NCI-H2029 treated with DMSO at 0.1 percent for 48 hours (cell line): ENCODE data around the gene TFIP11.

Experiments used
- DNase-seq: peaks from one replicate; lab custom pipeline; 2025; lab: John Stamatoyannopoulos, UW

The TFIP11 gene

GRCh38 chr22:26503758-26504157 is 8.5 kb downstream of the TFIP11 start:
- DNase-seq = no peak

GRCh38 chr22:26502688-26503561 is 9.3 kb downstream of the TFIP11 start:
- DNase-seq = peak; percentile 30

GRCh38 chr22:26501996-26502395 is 10.3 kb downstream of the TFIP11 start:
- no peak for DNase-seq

GRCh38 chr22:26499188-26499703 is 13.0 kb downstream of the TFIP11 start:
- DNase-seq = no peak

- DNase-seq = no peak
Observed at GRCh38 chr22:26496456-26496855, 15.8 kb downstream of the TFIP11 start.

DNA sequence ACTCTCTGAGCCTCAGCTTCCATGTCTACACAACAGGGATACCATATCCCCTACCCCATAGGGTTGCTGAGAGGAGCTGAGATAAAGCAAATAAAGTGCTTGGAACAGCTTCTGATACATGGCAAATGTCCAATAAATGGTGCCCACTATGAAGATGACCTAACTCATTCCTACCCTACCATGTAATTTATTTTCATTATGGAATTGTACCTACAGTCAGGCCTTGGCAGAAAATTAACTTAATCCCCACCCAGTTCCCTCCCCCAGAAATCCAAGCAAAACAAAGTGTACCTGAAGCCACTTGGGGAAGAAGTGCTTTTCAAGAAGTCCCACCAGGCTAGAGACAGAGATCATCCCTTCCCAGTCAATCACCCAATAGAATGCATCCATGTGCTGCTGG is 17.8 kb downstream of the TFIP11 start:
- DNase-seq = no peak

DNA sequence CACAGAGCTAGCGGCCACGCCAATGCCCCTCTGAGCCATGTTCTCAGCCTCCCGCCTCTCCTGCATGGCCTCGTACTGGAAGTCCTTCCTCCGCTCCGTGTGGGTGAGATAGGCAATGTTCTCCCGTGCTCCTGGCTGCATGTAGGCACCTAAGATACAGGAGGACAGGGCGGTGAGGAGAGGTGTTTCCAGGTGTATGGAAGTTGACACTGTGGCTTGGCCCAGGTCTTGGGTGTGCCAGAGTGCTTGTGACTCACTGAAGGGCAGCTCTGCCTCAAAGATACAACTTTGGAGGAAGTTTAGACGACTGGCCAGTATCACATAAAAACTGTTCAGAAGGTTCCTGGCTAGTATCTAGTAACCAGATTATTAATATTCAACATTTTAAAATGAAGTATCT is 20.1 kb downstream of the TFIP11 start:
- DNase-seq = no peak

- no peak for DNase-seq
Observed at GRCh38 chr22:26489447-26490036, 22.7 kb downstream of the TFIP11 start.

GRCh38 chr22:26487996-26488395 is 24.3 kb downstream of the TFIP11 start:
- no peak for DNase-seq

- no peak for DNase-seq
Observed at GRCh38 chr22:26486394-26486793, 25.9 kb downstream of the TFIP11 start.

DNA sequence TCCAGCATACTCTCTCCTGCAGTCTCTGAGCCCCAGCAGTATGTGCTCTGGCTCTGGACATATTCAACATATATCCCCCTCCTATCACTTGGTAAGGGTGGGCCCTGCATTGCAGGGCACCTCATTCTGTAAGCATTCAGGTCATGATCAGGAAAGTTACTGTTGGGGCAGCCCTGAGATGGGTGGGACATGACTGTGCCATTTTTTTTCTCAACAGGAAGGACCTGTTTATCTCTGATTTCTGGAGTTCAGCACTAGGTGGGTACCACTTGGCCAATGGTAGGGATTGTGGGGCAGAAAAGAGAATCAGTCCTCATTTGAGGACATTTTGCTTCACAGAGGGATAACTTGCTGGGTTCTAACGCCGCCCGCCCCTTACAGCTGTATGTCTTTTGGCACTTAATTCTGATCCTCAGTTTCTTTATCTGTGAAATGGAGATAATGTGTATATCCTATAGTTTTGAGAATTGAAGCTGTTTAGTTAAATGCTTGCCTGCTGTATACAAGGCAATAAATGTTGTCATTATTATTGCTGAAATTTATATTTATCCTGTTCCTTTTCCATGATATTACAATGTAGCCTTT is 26.4 kb downstream of the TFIP11 start:
- DNase-seq = no peak

DNA sequence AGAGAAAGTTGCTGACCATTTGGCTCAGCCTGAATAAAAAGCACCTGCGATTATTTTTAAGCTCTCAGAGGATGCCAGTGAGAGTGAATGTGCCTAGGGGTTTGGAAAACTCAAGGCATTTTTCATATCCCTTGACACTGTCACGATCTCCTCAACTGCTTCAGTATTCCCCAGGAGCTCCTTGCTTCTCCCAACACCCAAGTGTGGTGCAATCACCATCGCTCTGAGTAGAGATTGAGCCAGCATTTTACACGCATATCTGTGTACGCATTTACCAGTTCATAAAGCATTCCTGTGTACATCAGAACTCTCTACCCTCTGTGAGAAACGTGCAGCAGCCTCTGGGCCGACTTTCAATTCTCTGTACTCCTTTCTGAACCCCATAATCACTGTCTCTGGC is 27.3 kb downstream of the TFIP11 start:
- DNase-seq = no peak

DNA sequence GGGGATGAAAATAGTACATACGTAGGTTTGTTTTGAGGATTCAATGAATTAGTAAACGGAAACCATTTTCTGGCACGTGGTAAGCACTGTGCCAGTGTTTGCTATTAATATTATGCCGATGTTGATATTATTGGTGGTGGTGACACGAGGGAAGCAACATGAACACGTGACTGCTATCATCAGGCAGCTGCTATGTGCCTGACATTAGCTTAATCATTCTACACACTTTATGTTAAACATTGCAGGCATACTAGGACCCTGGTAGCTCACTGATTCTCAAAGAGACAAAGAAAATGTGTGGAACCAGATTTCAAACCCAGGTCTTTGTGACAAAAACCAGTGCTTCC is 27.9 kb downstream of the TFIP11 start:
- DNase-seq = no peak

DNA sequence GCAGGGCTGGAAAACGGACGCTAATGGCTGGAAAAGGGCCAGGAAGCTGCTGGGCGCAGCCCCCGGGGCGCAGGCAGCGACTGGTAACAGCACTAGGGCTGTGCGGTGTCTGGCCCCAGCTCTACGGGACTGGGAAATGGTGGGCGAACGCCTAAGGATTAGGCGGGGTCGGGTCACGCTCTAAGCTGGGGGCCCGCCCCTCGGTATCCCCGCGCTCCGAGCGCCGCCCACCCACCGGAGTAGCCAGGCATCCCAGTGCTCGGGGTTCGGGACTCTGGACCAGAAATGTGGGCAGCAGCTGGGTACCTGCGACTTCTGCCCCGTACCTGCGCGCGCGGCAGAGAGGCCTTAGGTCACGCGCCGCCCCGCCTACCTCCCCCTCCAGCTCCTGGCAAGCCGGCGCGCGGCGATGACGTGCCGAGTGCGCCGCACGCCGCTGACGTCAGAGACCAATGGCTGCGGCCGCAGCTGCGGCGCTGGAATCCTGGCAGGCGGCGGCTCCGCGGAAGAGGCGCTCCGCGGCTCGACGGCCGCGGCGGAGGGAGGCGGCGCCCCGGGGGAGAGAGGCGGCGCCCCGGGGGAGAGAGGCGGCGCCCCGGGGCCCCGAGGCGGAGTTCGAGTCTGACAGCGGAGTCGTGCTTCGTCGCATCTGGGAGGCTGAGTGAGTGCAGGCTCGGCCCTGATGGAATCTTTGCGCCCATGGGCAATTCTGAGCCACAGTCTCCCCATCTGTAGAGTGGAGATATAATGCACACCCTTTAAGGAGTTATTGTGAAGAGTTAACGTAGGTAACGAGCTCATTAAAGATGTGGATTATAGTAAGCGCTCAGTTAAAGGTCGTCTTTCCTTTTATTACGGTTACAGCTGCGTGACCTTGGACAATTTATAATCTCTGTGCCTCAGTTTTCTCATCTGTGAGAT is 28.6 kb downstream of the TFIP11 start, which contains the start of the genes HPS4 and SRRD:
Gene HPS4 (minus strand): TSS at position 345 of the 921 bp plus-strand sequence. CDS start 2,021 bp downstream, outside the sequence.
Gene SRRD (plus strand): TSS at position 439 of the 921 bp plus-strand sequence. CDS start 14 bp downstream, at position 453.
- peak; percentile 26 for DNase-seq

DNA sequence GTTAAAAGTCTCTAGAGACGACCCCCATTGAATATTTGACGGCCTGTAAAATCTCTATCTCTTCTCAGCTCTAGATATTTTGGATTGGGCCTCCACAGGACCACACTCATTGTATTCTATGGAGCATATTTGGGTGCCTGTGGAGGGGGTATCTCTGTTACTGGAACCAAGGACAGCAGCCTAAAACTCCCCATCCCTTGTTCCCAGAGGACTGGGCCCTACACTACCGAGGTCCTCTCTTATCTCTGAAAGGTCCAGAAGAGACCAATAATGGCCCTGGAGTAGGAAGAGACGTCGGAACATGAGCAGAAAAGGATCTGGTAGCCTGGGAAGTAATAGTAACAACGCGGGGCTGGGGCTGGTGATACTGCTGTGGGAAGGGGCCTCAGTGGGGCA is 29.2 kb downstream of the TFIP11 start:
- DNase-seq = no peak

DNA sequence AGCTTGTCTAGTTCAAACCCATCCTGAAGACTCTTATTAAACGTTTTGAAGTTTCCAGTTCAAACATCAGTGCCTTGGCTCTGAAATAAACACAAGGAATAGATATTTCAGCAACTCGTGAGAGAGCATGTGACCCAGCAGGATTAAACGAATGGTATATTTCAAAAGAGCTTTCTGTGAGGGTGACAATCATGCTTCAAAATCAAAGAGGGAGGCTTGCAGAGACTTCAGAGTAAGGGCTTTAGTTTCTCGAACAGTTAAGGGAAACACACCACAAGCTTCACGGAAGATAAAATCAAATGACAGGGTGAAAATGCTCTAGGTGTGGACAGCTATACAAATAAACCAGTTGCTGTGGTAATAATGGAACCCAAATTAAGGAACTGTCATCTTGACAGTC is 30.1 kb downstream of the TFIP11 start:
- DNase-seq = no peak

DNA sequence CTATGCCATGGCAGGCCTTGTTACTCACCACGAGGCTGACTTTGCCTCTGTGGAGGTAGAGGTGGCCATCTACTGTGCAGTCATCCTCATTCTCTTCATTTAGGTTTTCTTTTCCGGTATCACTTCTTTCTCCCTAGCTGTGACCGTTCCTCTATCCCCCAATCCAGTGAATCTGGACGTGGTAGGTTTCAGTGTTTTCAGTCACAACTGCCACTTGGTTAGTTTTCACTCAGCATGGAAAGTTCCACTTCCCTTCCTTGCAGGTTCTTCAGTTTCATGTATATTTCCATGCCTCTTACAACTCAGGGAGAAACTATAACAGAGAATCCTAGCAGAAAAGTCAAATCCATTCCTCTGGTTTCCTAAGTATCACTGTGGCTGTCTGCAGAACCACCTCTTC is 30.6 kb downstream of the TFIP11 start:
- no peak for DNase-seq

- DNase-seq = no peak
Observed at GRCh38 chr22:26481112-26481693, 31.1 kb downstream of the TFIP11 start.

DNA sequence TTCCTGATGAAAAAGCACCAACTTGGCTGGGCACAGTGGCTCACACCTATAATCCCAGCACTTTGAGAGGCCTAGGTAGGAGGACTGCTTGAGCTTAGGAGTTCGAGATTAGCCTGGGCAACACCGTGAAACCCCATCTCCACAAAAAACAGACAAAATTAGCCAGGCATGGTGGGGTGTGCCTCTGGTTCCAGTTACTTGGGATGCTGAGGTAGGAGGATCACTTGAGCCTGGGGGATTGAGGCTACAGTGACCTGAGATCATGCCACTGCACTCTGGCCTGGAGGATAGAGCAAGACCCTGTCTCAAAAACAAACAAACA is 31.7 kb downstream of the TFIP11 start:
- DNase-seq = no peak

DNA sequence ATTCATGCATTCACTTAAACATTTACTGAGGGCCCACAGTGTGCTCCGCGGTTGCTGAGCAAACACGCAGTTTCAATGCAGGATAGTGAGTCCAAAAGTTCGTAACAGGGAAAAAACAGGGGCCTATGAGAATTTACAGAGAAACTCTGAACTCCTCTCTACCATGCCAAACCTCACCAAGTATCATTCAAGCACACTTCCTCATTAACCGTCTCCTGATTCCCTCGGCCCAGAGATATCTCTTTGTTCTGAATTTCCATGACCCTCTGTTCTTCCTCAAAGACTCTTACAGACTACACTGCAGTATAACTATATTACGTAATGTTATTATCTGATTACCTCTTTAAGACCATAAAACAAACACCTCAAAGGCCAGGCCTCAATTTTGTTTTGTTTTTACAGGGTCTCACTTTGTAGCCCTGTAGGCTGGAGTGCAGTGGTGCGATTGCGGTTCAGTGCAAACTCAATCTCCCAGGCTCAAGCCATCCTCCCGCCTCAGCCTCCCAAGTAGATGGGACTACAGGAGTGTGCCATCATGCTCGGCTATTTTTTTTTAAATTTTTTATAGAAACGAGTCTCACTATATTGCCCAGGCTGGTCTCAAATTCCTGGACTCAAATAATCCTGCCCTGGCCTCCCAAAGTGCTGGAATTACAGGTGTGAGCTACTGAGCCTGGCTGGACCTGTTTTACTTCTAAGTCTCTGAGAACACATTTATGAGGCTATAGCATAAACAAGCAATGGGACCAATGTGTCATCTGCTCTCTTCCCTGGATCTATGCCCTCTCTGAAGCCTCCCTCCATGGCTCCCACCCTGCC is 32.3 kb downstream of the TFIP11 start:
- DNase-seq = peak; percentile 41
